SU-DHL-6 (cell line): ENCODE data around the gene HSPA12A.

Experiments used
- EZH2phosphoT487 ChIP-seq: fragments of 200-600 bp; sonication (generic), shearing (Covaris generic); conservative IDR thresholded peaks from 2 replicates; pipeline ENCODE4 v1.6.1; 2018; ENCODE audit warnings: mild to moderate bottlenecking, antibody characterized with exemption, low read length, moderate library complexity, mixed read lengths
- TF ChIP-seq, protein P1 (sequence below): fragments of 200-600 bp; sonication (generic); IDR thresholded peaks from one replicate; pipeline ENCODE4 v1.5.1; 2017; ENCODE audit warnings: antibody characterized with exemption, mild to moderate bottlenecking, low read length, moderate library complexity; ENCODE audit not compliant: insufficient read depth, poor library complexity, severe bottlenecking

- TF ChIP-seq, protein P1, sequence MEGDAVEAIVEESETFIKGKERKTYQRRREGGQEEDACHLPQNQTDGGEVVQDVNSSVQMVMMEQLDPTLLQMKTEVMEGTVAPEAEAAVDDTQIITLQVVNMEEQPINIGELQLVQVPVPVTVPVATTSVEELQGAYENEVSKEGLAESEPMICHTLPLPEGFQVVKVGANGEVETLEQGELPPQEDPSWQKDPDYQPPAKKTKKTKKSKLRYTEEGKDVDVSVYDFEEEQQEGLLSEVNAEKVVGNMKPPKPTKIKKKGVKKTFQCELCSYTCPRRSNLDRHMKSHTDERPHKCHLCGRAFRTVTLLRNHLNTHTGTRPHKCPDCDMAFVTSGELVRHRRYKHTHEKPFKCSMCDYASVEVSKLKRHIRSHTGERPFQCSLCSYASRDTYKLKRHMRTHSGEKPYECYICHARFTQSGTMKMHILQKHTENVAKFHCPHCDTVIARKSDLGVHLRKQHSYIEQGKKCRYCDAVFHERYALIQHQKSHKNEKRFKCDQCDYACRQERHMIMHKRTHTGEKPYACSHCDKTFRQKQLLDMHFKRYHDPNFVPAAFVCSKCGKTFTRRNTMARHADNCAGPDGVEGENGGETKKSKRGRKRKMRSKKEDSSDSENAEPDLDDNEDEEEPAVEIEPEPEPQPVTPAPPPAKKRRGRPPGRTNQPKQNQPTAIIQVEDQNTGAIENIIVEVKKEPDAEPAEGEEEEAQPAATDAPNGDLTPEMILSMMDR = no peak
- TF ChIP-seq EZH2phosphoT487 = no peak
These were observed 40.2 kb downstream of the HSPA12A start for GRCh38 chr10:116702165-116702564.
